ENCODE results near the gene MINDY4.

The MINDY4 gene

GRCh38 chr7:30918676-30919075 lies 147.5 kb downstream of the MINDY4 start:
- DNase-seq (ENCODE audit: low read depth) = no peak

GRCh38 chr7:30920021-30920583 lies 148.9 kb downstream of the MINDY4 start:
- DNase-seq (ENCODE audit: low read depth) = no peak

DNA sequence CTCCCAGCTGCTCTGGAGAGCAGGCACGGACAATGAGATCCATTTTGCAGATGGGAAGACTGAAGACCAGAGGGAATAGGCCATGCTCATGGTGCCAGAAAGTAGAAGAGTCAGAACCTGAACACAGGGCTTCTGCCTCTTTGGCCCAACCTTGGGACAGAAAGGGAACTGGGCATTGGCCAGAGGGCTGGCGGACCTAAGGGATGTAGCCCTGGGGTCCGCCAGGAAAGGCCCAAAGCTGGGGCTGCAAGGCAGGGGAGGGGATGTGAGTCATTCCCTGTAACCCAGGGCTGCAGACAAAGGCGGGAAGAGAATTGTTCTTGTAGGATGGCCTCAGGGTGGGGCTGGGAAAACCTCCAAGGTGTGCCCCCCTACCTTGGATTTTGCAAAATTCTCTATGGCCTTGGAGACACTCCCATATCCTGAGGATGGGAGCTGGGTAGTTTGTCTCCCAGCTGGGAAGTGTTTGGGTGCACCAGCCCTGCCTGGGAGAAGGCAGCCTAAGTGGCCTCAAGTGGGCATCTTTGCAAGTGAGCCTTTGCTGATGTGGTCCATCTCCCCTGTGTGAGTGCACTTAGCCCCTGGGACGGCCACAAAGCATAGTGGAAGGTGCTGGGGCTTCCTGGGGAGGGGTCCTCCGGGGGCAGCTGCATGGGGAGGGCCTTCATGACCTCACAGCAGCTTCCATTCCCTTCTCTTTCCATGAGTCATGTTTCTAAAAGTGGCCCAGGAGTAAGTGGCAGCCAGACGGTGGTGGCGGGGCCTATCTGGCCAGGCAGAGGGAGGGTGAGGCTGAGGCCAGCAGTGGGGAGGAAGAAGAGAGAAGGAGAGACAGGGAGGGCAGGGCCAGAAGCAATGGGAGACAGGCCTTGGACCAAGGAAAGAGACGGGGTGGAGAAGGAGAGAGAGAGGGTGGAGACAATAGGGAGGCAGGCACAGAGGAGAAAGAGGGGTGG lies 149.6 kb downstream of the MINDY4 start:
- no peak for DNase-seq (ENCODE audit: low read depth)

GRCh38 chr7:30921540-30922401 lies 150.6 kb downstream of the MINDY4 start:
- no peak for DNase-seq (ENCODE audit: low read depth)

- no peak for DNase-seq (ENCODE audit: low read depth)
Observed at GRCh38 chr7:30922596-30922995, 151.4 kb downstream of the MINDY4 start.

DNA sequence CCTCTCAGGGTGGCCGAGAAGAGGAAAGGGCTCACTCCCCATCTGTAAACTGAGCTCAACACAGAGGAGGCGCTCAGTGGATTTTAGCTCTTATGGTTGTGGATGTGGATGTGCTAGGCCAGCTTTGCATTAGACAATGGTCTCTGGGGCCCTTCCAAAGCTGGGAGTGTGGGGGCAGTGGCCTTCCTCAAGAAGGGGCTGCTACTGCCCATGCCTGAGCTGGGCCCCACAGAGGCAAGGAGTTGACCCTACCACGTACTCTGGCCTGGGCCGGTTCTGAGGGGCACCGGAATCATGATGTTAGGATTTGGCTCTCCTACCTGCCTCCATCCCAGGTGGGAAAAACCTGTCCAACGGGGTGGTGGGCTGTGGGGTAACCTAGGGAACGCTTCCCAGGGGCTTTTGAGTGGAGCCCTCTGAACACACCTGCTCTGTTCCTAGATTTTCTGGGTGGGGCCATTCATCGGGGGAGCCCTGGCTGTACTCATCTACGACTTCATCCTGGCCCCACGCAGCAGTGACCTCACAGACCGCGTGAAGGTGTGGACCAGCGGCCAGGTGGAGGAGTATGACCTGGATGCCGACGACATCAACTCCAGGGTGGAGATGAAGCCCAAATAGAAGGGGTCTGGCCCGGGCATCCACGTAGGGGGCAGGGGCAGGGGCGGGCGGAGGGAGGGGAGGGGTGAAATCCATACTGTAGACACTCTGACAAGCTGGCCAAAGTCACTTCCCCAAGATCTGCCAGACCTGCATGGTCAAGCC lies 152.0 kb downstream of the MINDY4 start:
- no peak for DNase-seq (ENCODE audit: low read depth)

DNA sequence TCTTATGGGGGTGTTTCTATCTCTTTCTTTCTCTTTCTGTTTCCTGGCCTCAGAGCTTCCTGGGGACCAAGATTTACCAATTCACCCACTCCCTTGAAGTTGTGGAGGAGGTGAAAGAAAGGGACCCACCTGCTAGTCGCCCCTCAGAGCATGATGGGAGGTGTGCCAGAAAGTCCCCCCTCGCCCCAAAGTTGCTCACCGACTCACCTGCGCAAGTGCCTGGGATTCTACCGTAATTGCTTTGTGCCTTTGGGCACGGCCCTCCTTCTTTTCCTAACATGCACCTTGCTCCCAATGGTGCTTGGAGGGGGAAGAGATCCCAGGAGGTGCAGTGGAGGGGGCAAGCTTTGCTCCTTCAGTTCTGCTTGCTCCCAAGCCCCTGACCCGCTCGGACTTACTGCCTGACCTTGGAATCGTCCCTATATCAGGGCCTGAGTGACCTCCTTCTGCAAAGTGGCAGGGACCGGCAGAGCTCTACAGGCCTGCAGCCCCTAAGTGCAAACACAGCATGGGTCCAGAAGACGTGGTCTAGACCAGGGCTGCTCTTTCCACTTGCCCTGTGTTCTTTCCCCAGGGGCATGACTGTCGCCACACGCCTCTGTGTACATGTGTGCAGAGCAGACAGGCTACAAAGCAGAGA lies 152.7 kb downstream of the MINDY4 start:
- DNase-seq (ENCODE audit: low read depth) = no peak

GRCh38 chr7:30924624-30925023 lies 153.4 kb downstream of the MINDY4 start:
- no peak for DNase-seq (ENCODE audit: low read depth)

DNA sequence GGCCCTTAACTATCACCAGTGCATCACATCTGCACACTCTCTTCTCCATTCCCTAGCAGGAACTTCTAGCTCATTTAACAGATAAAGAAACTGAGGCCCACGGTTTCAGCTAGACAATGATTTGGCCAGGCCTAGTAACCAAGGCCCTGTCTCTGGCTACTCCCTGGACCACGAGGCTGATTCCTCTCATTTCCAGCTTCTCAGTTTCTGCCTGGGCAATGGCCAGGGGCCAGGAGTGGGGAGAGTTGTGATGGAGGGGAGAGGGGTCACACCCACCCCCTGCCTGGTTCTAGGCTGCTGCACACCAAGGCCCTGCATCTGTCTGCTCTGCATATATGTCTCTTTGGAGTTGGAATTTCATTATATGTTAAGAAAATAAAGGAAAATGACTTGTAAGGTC lies 153.9 kb downstream of the MINDY4 start:
- no peak for DNase-seq (ENCODE audit: low read depth)

DNA sequence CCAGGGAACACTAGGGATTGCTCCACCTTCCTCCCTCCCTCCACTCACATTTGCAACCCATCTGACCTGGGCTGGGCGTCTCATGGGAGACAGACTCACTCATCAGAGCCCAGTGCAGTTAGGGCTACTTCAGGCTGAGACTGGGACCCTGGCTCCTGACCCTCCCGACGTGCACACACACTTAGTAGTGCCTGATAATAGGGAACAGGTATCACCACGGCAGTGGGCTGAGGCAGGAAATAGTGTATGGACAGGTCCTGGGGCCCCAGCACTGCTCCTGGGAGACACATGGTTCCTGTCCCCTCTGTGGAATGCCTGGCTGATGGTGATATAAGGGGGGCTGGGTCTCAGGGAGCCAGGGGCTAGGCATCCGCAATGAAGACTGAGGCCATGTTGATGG lies 154.7 kb downstream of the MINDY4 start:
- DNase-seq (ENCODE audit: low read depth) = no peak

DNA sequence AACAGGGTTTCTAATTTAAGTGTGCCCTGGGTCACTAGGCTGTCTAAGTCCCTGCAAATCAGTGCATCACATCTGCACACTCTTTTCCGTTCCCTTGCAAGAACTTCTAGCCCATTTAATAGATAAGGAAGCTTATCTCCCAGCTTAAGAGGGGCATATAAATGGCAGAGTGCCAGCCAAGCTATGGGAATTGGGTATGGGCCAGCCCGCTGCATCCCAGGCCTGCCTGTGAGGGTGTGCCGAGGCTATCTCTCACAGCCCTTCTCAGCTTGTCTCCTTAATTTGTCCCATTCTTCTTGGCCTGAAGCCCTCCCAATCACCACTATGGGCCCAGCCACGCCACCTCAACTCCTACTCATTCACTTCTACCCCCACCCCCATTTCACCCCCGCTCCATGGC lies 155.1 kb downstream of the MINDY4 start:
- no peak for DNase-seq (ENCODE audit: low read depth)

GRCh38 chr7:30927040-30927439 lies 155.8 kb downstream of the MINDY4 start:
- DNase-seq (ENCODE audit: low read depth) = no peak

GRCh38 chr7:30927559-30927958 lies 156.3 kb downstream of the MINDY4 start:
- no peak for DNase-seq (ENCODE audit: low read depth)

DNA sequence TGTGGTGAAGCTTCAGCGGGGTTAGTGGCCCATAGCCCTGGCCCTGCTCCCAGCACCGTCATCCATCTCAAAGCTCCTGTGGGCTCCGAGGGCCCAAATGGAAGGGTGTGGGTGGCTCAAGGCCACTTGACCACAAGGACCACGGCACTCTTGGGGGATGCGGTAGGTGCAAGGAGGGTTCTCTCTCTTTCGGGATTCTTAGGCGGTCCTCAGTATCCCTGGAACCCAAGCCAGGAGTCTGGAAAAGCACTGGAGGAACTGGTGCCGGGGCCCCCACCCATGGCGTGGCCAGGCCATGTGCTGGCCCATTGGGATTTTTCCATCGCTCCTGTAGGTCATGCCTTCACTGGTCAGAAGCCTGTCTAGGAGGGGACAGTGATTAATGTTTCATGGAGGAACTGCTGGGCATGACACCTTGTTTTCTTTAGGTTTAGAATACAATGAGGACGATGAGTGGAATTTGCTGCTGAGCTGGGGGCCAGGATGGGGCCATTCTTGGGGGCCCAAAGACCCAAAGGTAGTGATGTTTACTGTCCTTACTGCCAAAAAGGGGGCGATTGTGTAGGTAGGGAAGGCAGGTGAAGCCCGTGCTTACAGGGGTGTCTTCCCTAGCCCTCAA lies 157.1 kb downstream of the MINDY4 start:
- DNase-seq (ENCODE audit: low read depth) = no peak

- DNase-seq (ENCODE audit: low read depth) = no peak
Observed at GRCh38 chr7:30929686-30930085, 158.5 kb downstream of the MINDY4 start.

DNA sequence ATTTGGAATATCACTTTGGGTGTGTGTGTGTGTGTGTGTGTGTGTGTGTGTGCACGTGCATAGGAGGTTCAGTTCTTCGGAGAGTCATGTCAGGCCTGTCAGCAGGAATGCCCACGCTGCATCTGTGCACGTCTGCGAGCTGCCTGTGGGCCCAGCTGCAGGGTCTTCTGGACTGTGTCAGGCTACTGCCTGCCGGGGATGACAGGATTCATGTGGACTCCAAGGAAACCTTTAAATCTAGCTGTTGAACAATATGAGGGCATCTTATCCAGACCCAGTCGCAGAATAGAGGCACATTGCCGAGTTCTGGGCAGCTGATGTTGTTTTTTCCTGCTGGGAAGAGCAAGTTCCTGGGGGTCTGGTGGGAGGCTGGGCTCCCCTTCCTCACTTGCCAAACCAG lies 159.4 kb downstream of the MINDY4 start:
- no peak for DNase-seq (ENCODE audit: low read depth)

- DNase-seq (ENCODE audit: low read depth) = no peak
Observed at GRCh38 chr7:30931161-30931928, 160.1 kb downstream of the MINDY4 start.

DNA sequence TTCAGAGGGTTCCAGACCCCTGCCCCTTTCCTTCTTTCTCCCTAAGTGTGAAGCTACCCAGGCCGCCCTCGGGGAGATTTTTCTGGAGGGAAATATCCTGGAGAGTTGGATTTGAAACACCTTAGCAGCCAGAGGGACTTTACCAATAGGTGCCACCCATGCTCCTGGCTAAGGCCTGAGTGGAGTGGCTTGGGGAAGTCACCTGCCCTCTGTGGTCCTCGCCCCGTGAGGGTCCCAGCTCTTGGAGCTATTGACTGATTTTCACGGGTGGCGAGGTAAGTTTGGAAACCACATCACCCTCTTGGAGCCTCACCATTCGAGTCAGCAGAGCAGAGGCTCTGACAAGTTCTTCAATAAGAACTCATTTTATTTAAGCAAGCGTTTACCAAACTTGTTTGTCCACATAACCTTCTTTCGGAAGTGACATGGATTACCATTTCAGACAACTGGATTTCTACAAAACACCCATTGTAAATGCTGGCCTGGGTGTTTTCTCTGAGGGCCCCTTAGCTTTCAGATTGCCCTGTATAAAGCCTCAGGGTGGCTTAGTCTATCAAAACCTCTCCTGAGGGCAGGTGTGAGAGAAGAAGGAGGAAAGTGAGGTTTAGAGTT lies 160.8 kb downstream of the MINDY4 start:
- no peak for DNase-seq (ENCODE audit: low read depth)

- no peak for DNase-seq (ENCODE audit: low read depth)
Observed at GRCh38 chr7:30932562-30932961, 161.3 kb downstream of the MINDY4 start.
